ENCODE results near the gene COTL1. TPM values are rescaled to one million over a fixed set of nuclear protein-coding genes. Genes with fewer than 3 reads are reported as not detected.

COTL1 gene
- total and polyA plus RNA-seq, 3 experiments from 2014 or later: 373 to 653 (median 388) TPM

DNA sequence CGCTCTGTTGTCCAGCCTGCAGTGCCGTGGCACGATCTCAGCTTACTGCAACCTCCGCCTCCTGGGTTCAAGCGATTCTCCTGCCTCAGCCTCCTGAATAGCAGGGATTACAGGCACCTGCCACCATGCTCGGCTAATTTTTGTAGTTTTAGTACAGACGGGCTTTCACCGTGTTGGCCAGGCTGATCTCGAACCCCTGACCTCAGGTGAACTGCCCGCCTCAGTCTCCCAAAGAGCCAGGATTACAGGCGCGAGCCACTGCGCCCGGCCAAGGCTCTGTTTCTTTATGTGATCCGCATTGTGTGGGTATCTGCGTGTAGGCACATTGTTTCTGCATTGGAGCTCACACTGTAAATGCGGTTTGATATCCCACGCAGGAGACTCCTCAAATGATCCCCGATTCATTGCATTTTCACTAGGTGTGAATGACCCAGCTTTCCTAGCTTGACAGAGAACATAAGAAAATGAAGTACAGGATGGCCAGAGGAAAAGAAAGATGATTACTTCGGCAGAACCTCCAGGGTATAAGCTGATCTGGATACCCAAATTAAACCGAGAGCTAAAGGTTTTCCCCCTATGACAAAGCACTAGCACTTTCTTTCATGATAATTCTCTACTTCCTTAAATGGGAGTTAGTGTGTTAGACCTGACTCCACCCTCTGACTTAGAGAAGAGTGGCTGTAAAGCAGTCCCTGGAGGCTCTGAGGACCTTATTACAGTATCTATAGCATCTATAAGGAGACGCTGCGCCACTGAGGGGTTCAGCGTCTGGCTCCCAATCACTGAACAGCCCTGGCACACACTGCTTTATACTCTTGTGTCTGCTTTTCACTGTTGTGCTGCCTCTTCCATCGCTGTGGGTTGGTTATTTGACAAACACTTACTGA lies 17.3 kb downstream of the COTL1 start:
- Mint-ChIP-seq H3K4me3 (peak overlapping the region; percentile 75 to 91 (median 84)), H3K27me3 (peaks cover 0 to 2% of the 10 kb centered on the region in 2 donors), H3K9me3 (no peaks in the 10 kb centered on the region), H3K4me1 (peaks cover 80 to 96% (median 95%) of the 10 kb centered on the region in 3 donors), H3K36me3 (peaks cover 0 to 35% (median 3%) of the 10 kb centered on the region in 3 donors), H3K27ac (peak overlapping the region; percentile 92 to 100 (median 95))
- CTCF ChIA-PET: interaction anchor here (0.9 to 7.4 kb wide), 16 partner anchors 8 to 124 kb away, joined by 3 to 53 read pairs (median 6); no protein-coding TSS in a partner anchor
- POLR2A ChIA-PET: interaction anchor here (0.8 to 7.6 kb wide), 12 partner anchors 7 to 96 kb away, joined by 3 to 82 read pairs (median 4); partner anchors contain the start of genes COTL1 and KLHL36
- Histone ChIP-seq H3K27ac (ENCODE audit: low read depth, low read length) (peak overlapping the region; percentile 86), H3K9me3 (ENCODE audit: low read length) (no peaks in the 10 kb centered on the region), H3K27me3 (ENCODE audit: insufficient read depth, low read length, poor library complexity, severe bottlenecking) (no peaks in the 10 kb centered on the region), H3K4me3 (ENCODE audit: low read length) (peak overlapping the region; percentile 54), H3K36me3 (ENCODE audit: insufficient read depth, low read length) (no peaks in the 10 kb centered on the region), H3K4me1 (ENCODE audit: insufficient read depth, low read length) (peaks cover 90% of the 10 kb centered on the region)
- peak in 3 of 5 donors; percentile 55 to 64 (median 59) for DNase-seq

- H3K9me3 ChIP-seq (ENCODE audit: low read length): no peaks in the 10 kb centered on the region
- H3K9me3 Mint-ChIP-seq: no peaks in the 10 kb centered on the region
- peak overlapping the region; percentile 86 for H3K27ac ChIP-seq (ENCODE audit: low read depth, low read length)
- peak overlapping the region; percentile 54 for H3K4me3 ChIP-seq (ENCODE audit: low read length)
- peaks cover 0 to 2% of the 10 kb centered on the region in 2 donors for H3K27me3 Mint-ChIP-seq
- peak overlapping the region; percentile 75 to 91 (median 84) for H3K4me3 Mint-ChIP-seq
- H3K4me1 Mint-ChIP-seq: peaks cover 84 to 96% (median 95%) of the 10 kb centered on the region in 3 donors
- DNase-seq: peak in 2 of 5 donors; percentile 58 to 79
- ChIA-PET POLR2A (interaction anchor here (0.6 to 7.6 kb wide), 13 partner anchors 8 to 95 kb away, joined by 3 to 82 read pairs (median 7); partner anchors contain the start of genes COTL1 and KLHL36), CTCF (interaction anchor here (1.0 to 7.4 kb wide), 17 partner anchors 8 to 125 kb away, joined by 3 to 53 read pairs (median 6); no protein-coding TSS in a partner anchor)
- peaks cover 90% of the 10 kb centered on the region for H3K4me1 ChIP-seq (ENCODE audit: insufficient read depth, low read length)
- H3K27ac Mint-ChIP-seq: peak overlapping the region; percentile 92 to 100 (median 95)
- no peaks in the 10 kb centered on the region for H3K27me3 ChIP-seq (ENCODE audit: insufficient read depth, low read length, poor library complexity, severe bottlenecking)
- H3K36me3 ChIP-seq (ENCODE audit: insufficient read depth, low read length): no peaks in the 10 kb centered on the region
- peaks cover 0 to 39% (median 3%) of the 10 kb centered on the region in 3 donors for H3K36me3 Mint-ChIP-seq
Measured at GRCh38 chr16:84599521-84600202, 18.2 kb downstream of the COTL1 start.

DNA sequence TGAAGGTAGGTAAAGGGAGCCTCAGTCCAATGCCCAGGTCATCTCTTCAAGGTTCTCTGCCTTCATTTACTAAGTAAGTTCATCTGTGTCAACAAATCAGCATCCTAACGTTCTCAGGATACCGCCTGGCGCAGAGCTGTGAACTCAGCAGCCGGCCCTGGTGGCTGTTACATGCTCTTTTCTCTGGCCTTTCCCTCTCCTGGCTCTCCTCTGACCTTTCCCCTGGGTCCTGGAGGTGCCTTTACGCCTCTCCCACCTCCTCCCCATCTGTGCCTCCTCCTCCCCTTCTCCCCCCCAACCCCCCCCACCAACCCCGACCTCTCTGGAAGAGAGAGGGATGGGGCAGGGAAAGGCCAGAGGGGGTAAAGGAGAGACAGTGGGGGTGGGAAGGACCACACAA lies 19.5 kb downstream of the COTL1 start:
- CTCF ChIA-PET: interaction anchor here (1.0 to 7.4 kb wide), 10 partner anchors 9 to 92 kb away, joined by 3 to 53 read pairs (median 8); no protein-coding TSS in a partner anchor
- H3K27ac Mint-ChIP-seq: peak overlapping the region; percentile 94 to 100 (median 97)
- peak in 1 of 5 donors; percentile 51 for DNase-seq
- H3K27ac ChIP-seq (ENCODE audit: low read depth, low read length): peak overlapping the region; percentile 35
- no peaks in the 10 kb centered on the region for H3K27me3 ChIP-seq (ENCODE audit: insufficient read depth, low read length, poor library complexity, severe bottlenecking)
- H3K4me1 ChIP-seq (ENCODE audit: insufficient read depth, low read length): peaks cover 92% of the 10 kb centered on the region
- no peaks in the 10 kb centered on the region for H3K9me3 ChIP-seq (ENCODE audit: low read length)
- peaks cover 0 to 42% (median 6%) of the 10 kb centered on the region in 3 donors for H3K36me3 Mint-ChIP-seq
- H3K27me3 Mint-ChIP-seq: peaks cover 0 to 2% of the 10 kb centered on the region in 2 donors
- POLR2A ChIA-PET: interaction anchor here (1.2 to 7.6 kb wide), 4 partner anchors 9 to 46 kb away, joined by 9 to 82 read pairs (median 44); partner anchors contain the start of gene COTL1
- peak overlapping the region; percentile 47 for H3K4me3 ChIP-seq (ENCODE audit: low read length)
- H3K36me3 ChIP-seq (ENCODE audit: insufficient read depth, low read length): no peaks in the 10 kb centered on the region
- peaks cover 87 to 98% (median 98%) of the 10 kb centered on the region in 3 donors for H3K4me1 Mint-ChIP-seq
- peak overlapping the region; percentile 69 to 89 (median 78) for H3K4me3 Mint-ChIP-seq
- no peaks in the 10 kb centered on the region for H3K9me3 Mint-ChIP-seq

- peak overlapping the region; percentile 94 to 100 (median 97) for H3K27ac Mint-ChIP-seq
- H3K4me1 ChIP-seq (ENCODE audit: insufficient read depth, low read length): peaks cover 88% of the 10 kb centered on the region
- peak overlapping the region; percentile 35 for H3K27ac ChIP-seq (ENCODE audit: low read depth, low read length)
- H3K4me3 Mint-ChIP-seq: peak overlapping the region; percentile 69 to 89 (median 78)
- H3K36me3 ChIP-seq (ENCODE audit: insufficient read depth, low read length): no peaks in the 10 kb centered on the region
- CTCF ChIA-PET: interaction anchor here (1.1 to 7.4 kb wide), 10 partner anchors 9 to 91 kb away, joined by 3 to 53 read pairs (median 8); no protein-coding TSS in a partner anchor
- peak in 3 of 5 donors; percentile 37 to 72 (median 47) for DNase-seq
- H3K27me3 Mint-ChIP-seq: peaks cover 0 to 3% of the 10 kb centered on the region in 2 donors
- H3K4me3 ChIP-seq (ENCODE audit: low read length): peak overlapping the region; percentile 47
- H3K27me3 ChIP-seq (ENCODE audit: insufficient read depth, low read length, poor library complexity, severe bottlenecking): no peaks in the 10 kb centered on the region
- peaks cover 0 to 43% (median 5%) of the 10 kb centered on the region in 3 donors for H3K36me3 Mint-ChIP-seq
- POLR2A ChIA-PET: interaction anchor here (1.0 to 7.6 kb wide), 5 partner anchors 10 to 49 kb away, joined by 9 to 82 read pairs (median 10); partner anchors contain the start of gene COTL1
- peaks cover 85 to 98% (median 97%) of the 10 kb centered on the region in 3 donors for H3K4me1 Mint-ChIP-seq
- no peaks in the 10 kb centered on the region for H3K9me3 Mint-ChIP-seq
- no peaks in the 10 kb centered on the region for H3K9me3 ChIP-seq (ENCODE audit: low read length)
Measured at GRCh38 chr16:84597931-84598351, 19.9 kb downstream of the COTL1 start.

DNA sequence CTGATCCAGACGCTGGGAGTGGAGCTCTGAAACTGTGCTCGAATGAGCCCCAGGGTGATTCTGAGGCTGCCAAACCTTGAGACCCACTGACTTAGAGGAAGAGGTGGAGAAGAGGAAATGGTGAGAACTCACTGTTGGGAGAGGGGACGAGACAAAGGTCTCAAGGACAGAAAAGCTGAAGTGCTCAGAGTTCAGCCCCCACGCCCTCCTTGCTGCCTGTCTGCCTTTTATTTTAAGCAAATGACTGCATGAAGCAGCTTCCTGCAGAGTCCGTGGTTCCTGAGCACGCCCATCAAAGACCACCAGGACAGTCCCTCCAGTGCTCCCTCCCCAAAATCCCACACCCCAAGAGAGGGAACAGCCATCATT lies 20.4 kb downstream of the COTL1 start:
- H3K9me3 ChIP-seq (ENCODE audit: low read length): no peaks in the 10 kb centered on the region
- no peaks in the 10 kb centered on the region for H3K36me3 ChIP-seq (ENCODE audit: insufficient read depth, low read length)
- ChIA-PET POLR2A (interaction anchor here (0.5 to 7.6 kb wide), 6 partner anchors 10 to 483 kb away, joined by 7 to 82 read pairs (median 10); partner anchors contain the start of gene COTL1), CTCF (interaction anchor here (1.1 to 7.4 kb wide), 10 partner anchors 10 to 91 kb away, joined by 3 to 53 read pairs (median 8); no protein-coding TSS in a partner anchor)
- Mint-ChIP-seq H3K36me3 (peaks cover 0 to 45% (median 6%) of the 10 kb centered on the region in 3 donors), H3K27ac (peak overlapping the region; percentile 94 to 100 (median 97)), H3K9me3 (no peaks in the 10 kb centered on the region), H3K27me3 (peaks cover 0 to 4% of the 10 kb centered on the region in 2 donors), H3K4me1 (peaks cover 87 to 98% (median 97%) of the 10 kb centered on the region in 3 donors), H3K4me3 (peak overlapping the region; percentile 69 to 89 (median 78))
- peak overlapping the region; percentile 35 for H3K27ac ChIP-seq (ENCODE audit: low read depth, low read length)
- DNase-seq: peak in 1 of 5 donors; percentile 28
- H3K4me1 ChIP-seq (ENCODE audit: insufficient read depth, low read length): peaks cover 84% of the 10 kb centered on the region
- H3K27me3 ChIP-seq (ENCODE audit: insufficient read depth, low read length, poor library complexity, severe bottlenecking): no peaks in the 10 kb centered on the region
- H3K4me3 ChIP-seq (ENCODE audit: low read length): peak overlapping the region; percentile 47

DNA sequence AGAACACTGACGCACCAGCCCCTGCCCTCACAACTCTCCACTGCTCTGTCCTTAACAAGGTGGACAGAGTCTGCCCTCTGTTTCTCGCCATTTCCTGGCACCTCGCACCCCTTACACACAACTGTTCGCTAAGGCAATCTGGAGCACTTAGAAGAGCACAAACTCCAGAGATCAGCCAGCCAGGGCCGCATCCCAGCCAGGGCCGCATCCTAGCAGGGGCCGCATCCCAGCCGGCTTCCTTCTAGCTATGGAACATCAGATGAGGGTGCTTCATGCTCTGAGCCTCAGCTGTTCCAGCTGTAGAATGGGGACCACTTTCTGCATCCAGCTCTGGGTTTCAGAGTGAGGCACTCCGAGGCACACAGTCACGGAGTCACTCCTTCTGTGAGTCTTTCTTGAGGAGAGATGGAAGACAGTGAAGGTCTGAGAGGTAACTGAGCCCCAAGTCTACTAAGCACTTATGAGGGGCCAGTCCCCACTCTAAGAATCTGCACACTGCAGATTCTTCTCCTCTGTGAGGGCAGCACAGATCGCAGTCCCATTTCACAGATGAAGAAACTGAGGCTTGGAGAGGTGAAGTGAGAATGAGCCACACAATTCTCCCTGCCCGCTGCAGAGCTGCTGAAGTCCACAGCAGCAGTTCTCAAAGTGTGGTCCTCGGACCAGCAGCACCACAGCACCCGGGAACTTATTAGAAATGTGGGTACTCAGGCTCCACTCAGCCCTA lies 20.9 kb downstream of the COTL1 start:
- no peaks in the 10 kb centered on the region for H3K36me3 ChIP-seq (ENCODE audit: insufficient read depth, low read length)
- Mint-ChIP-seq H3K4me1 (peaks cover 88 to 98% (median 97%) of the 10 kb centered on the region in 3 donors), H3K4me3 (peak overlapping the region; percentile 69 to 89 (median 78)), H3K9me3 (no peaks in the 10 kb centered on the region), H3K36me3 (peaks cover 4 to 50% (median 6%) of the 10 kb centered on the region in 3 donors), H3K27me3 (peaks cover 0 to 4% of the 10 kb centered on the region in 2 donors), H3K27ac (peak overlapping the region; percentile 95 to 100 (median 98))
- no peaks in the 10 kb centered on the region for H3K27me3 ChIP-seq (ENCODE audit: insufficient read depth, low read length, poor library complexity, severe bottlenecking)
- H3K4me3 ChIP-seq (ENCODE audit: low read length): peak overlapping the region; percentile 47
- DNase-seq: peak in 1 of 5 donors; percentile 30
- H3K9me3 ChIP-seq (ENCODE audit: low read length): no peaks in the 10 kb centered on the region
- ChIA-PET POLR2A (interaction anchor here (0.5 to 7.6 kb wide), 7 partner anchors 11 to 483 kb away, joined by 3 to 82 read pairs (median 9); partner anchors contain the start of gene COTL1), CTCF (interaction anchor here (1.1 to 7.4 kb wide), 9 partner anchors 10 to 90 kb away, joined by 3 to 53 read pairs (median 8); no protein-coding TSS in a partner anchor)
- peaks cover 79% of the 10 kb centered on the region for H3K4me1 ChIP-seq (ENCODE audit: insufficient read depth, low read length)
- H3K27ac ChIP-seq (ENCODE audit: low read depth, low read length): peak overlapping the region; percentile 35

Measured in CD8-positive, alpha-beta memory T cell (primary cell).